ENCODE data around the gene VSX2.

Gene VSX2

GRCh38 chr14:74259513-74259912 is 20.3 kb downstream of the VSX2 start:
- DNase-seq (ENCODE audit: low spot score) = no peak

GRCh38 chr14:74260525-74261233 is 21.4 kb downstream of the VSX2 start:
- DNase-seq (ENCODE audit: low spot score) = no peak

- DNase-seq (ENCODE audit: low spot score) = no peak
These were observed 22.0 kb downstream of the VSX2 start for GRCh38 chr14:74261288-74261687.

- no peak for DNase-seq (ENCODE audit: low spot score)
These were observed 22.8 kb downstream of the VSX2 start for GRCh38 chr14:74262076-74262475.

GRCh38 chr14:74263181-74263580 is 23.9 kb downstream of the VSX2 start:
- no peak for DNase-seq (ENCODE audit: low spot score)

GRCh38 chr14:74263921-74264320 is 24.7 kb downstream of the VSX2 start:
- no peak for DNase-seq (ENCODE audit: low spot score)

- DNase-seq (ENCODE audit: low spot score) = no peak
These were observed 26.2 kb downstream of the VSX2 start for GRCh38 chr14:74265301-74265965.

GRCh38 chr14:74267588-74267987 is 28.3 kb downstream of the VSX2 start:
- DNase-seq (ENCODE audit: low spot score) = no peak

- DNase-seq (ENCODE audit: low spot score) = peak; percentile 50
These were observed 31.3 kb downstream of the VSX2 start for GRCh38 chr14:74270382-74271177.

GRCh38 chr14:74271365-74271764 is 32.1 kb downstream of the VSX2 start:
- no peak for DNase-seq (ENCODE audit: low spot score)

- DNase-seq (ENCODE audit: low spot score) = peak; percentile 22
These were observed 36.1 kb downstream of the VSX2 start for GRCh38 chr14:74275241-74275841.

GRCh38 chr14:74278080-74278479 is 38.8 kb downstream of the VSX2 start:
- no peak for DNase-seq (ENCODE audit: low spot score)

- DNase-seq (ENCODE audit: low spot score) = no peak
These were observed 41.8 kb downstream of the VSX2 start for GRCh38 chr14:74281069-74281468.

GRCh38 chr14:74286736-74287135 is 47.5 kb downstream of the VSX2 start:
- DNase-seq (ENCODE audit: low spot score) = no peak

- DNase-seq (ENCODE audit: low spot score) = no peak
These were observed 50.6 kb downstream of the VSX2 start for GRCh38 chr14:74289801-74290200.

GRCh38 chr14:74290415-74290814 is 51.2 kb downstream of the VSX2 start:
- no peak for DNase-seq (ENCODE audit: low spot score)

GRCh38 chr14:74292061-74292460 is 52.8 kb downstream of the VSX2 start:
- no peak for DNase-seq (ENCODE audit: low spot score)

- DNase-seq (ENCODE audit: low spot score) = no peak
These were observed 54.4 kb downstream of the VSX2 start for GRCh38 chr14:74293606-74294005.

GRCh38 chr14:74296037-74296467 is 56.8 kb downstream of the VSX2 start:
- DNase-seq (ENCODE audit: low spot score) = no peak

GRCh38 chr14:74297986-74298385 is 58.7 kb downstream of the VSX2 start:
- no peak for DNase-seq (ENCODE audit: low spot score)

- DNase-seq (ENCODE audit: low spot score) = peak; percentile 39
These were observed 59.9 kb downstream of the VSX2 start for GRCh38 chr14:74299061-74299545.

GRCh38 chr14:74301594-74302151 is 62.4 kb downstream of the VSX2 start:
- no peak for DNase-seq (ENCODE audit: low spot score)

Data from SW480 (cell line).